HepG2 (cell line): ENCODE results near the gene THAP2.

Experiments
- FOXK1 ChIP-seq: sonication (generic); formaldehyde crosslinking; IDR thresholded peaks from 2 replicates; pipeline ENCODE4 v1.4.0; 2020; ENCODE audit warnings: low read depth, missing genetic modification reagents, borderline replicate concordance
- PHF20 ChIP-seq: sonication (generic); formaldehyde crosslinking; IDR thresholded peaks from 2 replicates; pipeline ENCODE4 v1.5.0; 2020; ENCODE audit warnings: mild to moderate bottlenecking, missing genetic modification reagents
- TAF1 ChIP-seq: sonication (generic); formaldehyde crosslinking; IDR thresholded peaks from 2 replicates; pipeline ENCODE4 v1.4.0; 2020; ENCODE audit warnings: missing genetic modification reagents
- ZNF343 ChIP-seq: sonication (generic); formaldehyde crosslinking; IDR thresholded peaks from 2 replicates; pipeline ENCODE4 v1.4.0; 2020; ENCODE audit warnings: mild to moderate bottlenecking, missing genetic modification reagents
- ZNF589 ChIP-seq: sonication (generic); formaldehyde crosslinking; conservative IDR thresholded peaks from 2 replicates; pipeline ENCODE4 v1.8.0; 2022; ENCODE audit warnings: mild to moderate bottlenecking, moderate library complexity, missing genetic modification reagents
- TF ChIP-seq, protein P1 (sequence below): sonication (generic); formaldehyde crosslinking; IDR thresholded peaks from 2 replicates; pipeline ENCODE4 v1.5.0; 2020; ENCODE audit warnings: missing genetic modification reagents
- TF ChIP-seq, protein P2 (sequence below): IDR thresholded peaks from 2 replicates; pipeline ENCODE4 v1.6.1; 2012; ENCODE audit warnings: low read depth, low read length, improper control_type of control experiment
- TF ChIP-seq, protein P3 (sequence below): sonication (generic); formaldehyde crosslinking; IDR thresholded peaks from 2 replicates; pipeline ENCODE4 v1.5.0; 2020; ENCODE audit warnings: mild to moderate bottlenecking, missing genetic modification reagents, moderate library complexity

DNA sequence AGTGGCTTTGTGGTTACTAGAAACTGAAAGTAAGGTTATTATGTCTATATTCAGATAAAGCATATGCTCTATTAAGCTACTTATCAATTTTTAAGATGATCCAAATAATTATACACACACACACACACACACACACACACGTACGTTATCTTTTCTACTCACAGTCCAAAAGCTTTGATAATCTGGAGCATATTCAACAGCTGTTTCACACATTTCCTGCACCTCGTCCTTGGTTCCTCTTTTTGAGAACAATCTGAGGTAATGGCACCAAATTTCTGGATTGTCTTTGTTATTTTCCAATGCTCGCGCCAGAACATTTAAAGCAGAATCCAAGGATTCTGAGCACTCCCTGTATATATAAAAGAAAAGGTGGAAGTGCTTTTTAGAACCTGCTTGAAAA is 38.0 kb upstream of the THAP2 start:
- TF ChIP-seq, protein P1, sequence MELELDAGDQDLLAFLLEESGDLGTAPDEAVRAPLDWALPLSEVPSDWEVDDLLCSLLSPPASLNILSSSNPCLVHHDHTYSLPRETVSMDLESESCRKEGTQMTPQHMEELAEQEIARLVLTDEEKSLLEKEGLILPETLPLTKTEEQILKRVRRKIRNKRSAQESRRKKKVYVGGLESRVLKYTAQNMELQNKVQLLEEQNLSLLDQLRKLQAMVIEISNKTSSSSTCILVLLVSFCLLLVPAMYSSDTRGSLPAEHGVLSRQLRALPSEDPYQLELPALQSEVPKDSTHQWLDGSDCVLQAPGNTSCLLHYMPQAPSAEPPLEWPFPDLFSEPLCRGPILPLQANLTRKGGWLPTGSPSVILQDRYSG (CRISPR knock-in tag): no peak
- TF ChIP-seq, protein P2, sequence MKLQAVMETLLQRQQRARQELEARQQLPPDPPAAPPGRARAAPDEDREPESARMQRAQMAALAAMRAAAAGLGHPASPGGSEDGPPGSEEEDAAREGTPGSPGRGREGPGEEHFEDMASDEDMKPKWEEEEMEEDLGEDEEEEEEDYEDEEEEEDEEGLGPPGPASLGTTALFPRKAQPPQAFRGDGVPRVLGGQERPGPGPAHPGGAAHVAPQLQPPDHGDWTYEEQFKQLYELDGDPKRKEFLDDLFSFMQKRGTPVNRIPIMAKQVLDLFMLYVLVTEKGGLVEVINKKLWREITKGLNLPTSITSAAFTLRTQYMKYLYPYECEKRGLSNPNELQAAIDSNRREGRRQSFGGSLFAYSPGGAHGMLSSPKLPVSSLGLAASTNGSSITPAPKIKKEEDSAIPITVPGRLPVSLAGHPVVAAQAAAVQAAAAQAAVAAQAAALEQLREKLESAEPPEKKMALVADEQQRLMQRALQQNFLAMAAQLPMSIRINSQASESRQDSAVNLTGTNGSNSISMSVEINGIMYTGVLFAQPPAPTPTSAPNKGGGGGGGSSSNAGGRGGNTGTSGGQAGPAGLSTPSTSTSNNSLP: no peak
- no peak for TF ChIP-seq ZNF343
- TF ChIP-seq TAF1: no peak
- TF ChIP-seq, protein P3, sequence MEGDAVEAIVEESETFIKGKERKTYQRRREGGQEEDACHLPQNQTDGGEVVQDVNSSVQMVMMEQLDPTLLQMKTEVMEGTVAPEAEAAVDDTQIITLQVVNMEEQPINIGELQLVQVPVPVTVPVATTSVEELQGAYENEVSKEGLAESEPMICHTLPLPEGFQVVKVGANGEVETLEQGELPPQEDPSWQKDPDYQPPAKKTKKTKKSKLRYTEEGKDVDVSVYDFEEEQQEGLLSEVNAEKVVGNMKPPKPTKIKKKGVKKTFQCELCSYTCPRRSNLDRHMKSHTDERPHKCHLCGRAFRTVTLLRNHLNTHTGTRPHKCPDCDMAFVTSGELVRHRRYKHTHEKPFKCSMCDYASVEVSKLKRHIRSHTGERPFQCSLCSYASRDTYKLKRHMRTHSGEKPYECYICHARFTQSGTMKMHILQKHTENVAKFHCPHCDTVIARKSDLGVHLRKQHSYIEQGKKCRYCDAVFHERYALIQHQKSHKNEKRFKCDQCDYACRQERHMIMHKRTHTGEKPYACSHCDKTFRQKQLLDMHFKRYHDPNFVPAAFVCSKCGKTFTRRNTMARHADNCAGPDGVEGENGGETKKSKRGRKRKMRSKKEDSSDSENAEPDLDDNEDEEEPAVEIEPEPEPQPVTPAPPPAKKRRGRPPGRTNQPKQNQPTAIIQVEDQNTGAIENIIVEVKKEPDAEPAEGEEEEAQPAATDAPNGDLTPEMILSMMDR (CRISPR knock-in tag): no peak
- no peak for TF ChIP-seq PHF20
- no peak for TF ChIP-seq FOXK1 (CRISPR knock-in tag)
- TF ChIP-seq ZNF589 (CRISPR knock-in tag): no peak
